Stimulated activated CD4-positive, alpha-beta T cell treated with anti-CD3 and anti-CD28 coated beads, Interleukin-12 subunit alpha, Interleukin-12 subunit beta, amount 100 ng/mL, for 24 hours (primary cell): ENCODE data around the gene ALMS1.
"Not testable (repeated sequence)": the region's sequence is repeated elsewhere in the genome, so short reads cannot be mapped to it uniquely, and the experiment has no call there.

Source experiments
- DNase-seq, 2 experiments: peaks; one replicate each; pipeline ENCODE4 v3.0.0-alpha.2; 2020; ENCODE audit warnings: low read depth in 2 of 2

Gene ALMS1

GRCh38 chr2:73402386-73403103, 16.9 kb downstream of the ALMS1 start:
- no peak for DNase-seq

- no peak for DNase-seq
These were observed 17.6 kb downstream of the ALMS1 start for GRCh38 chr2:73403237-73403636.

GRCh38 chr2:73404409-73404808, 18.8 kb downstream of the ALMS1 start:
- no peak for DNase-seq

- no peak for DNase-seq
These were observed 21.4 kb downstream of the ALMS1 start for GRCh38 chr2:73406996-73407395.

DNA sequence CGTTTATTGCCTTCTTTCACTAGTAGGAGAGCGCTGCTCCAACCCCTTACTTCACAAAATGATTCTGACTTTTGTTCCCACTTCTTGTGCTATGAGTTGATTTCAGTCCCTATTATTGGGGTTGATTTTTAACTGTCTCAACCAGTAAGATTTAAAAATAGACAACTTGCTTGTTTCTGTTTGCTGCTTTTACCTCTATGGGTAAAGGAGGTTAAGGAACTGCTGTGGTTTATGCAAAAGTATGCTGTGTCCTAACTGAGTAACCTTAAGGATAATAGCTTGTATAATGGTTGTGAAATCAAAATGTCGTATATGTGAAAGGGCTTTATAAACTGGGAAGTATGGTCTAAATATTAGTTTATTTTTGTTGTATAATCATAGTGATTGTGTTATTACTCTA, 22.6 kb downstream of the ALMS1 start:
- DNase-seq = no peak

- no peak for DNase-seq
These were observed 29.1 kb downstream of the ALMS1 start for GRCh38 chr2:73414696-73415095.

GRCh38 chr2:73415906-73416305, 30.3 kb downstream of the ALMS1 start:
- DNase-seq = no peak

DNA sequence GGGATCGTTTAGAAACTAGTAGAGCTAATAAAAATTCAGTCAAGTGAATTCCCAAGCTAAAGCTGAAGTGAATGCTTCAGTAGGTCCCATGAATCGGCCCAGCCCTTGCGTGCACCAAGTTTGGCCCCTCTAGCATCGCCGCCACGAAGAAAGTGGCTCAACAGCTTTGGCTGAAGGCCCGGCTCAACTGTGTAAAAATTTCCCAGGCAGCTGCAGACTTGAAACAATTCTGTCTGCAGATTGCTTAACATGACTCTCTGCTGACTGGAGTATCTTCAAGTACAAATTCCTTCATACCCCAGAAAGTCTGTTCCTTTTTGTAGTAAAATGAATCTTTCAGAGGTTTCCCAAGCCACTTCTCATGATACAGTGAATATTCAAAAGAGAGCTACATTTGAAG, 32.7 kb downstream of the ALMS1 start:
- no peak for DNase-seq

DNA sequence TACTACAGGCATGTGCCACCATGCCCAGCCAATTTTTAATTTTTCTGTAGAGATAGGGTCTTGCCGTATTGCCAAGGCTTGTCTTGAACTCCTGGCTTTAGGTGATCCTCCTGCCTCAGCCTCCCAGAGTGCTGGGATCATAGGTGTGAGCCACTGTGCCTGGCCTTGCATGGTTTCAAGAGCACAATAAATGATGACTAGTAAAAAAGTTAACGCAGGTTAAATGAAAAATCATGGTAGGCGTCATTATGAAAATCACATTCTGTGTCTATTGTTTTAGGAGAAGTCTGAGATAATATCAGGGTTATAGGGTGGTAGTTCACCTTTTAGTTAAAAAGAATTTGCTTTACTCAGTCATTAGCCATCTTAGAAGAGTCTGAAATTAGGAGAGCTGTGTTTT, 38.3 kb downstream of the ALMS1 start:
- DNase-seq = no peak

GRCh38 chr2:73426176-73426575, 40.5 kb downstream of the ALMS1 start:
- DNase-seq = no peak

GRCh38 chr2:73436019-73436418, 50.4 kb downstream of the ALMS1 start:
- no peak for DNase-seq

GRCh38 chr2:73444202-73444601, 58.6 kb downstream of the ALMS1 start:
- no peak for DNase-seq

GRCh38 chr2:73448856-73449255, 63.2 kb downstream of the ALMS1 start:
- DNase-seq = no peak

DNA sequence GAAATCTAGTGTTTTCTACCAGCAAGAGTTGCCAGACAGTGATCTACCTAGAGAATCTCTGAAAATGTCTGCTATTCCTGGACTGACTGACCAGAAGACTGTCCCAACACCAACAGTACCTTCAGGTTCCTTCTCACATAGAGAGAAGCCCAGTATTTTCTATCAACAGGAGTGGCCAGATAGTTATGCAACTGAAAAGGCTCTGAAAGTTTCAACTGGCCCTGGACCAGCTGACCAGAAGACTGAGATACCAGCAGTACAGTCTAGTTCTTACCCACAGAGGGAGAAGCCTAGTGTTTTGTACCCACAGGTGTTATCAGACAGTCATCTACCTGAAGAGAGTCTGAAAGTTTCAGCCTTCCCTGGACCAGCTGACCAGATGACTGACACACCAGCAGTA, 63.8 kb downstream of the ALMS1 start:
- no peak for DNase-seq

GRCh38 chr2:73451263-73451972, 65.8 kb downstream of the ALMS1 start:
- no peak for DNase-seq

GRCh38 chr2:73457982-73458381, 72.3 kb downstream of the ALMS1 start:
- DNase-seq = no peak

DNA sequence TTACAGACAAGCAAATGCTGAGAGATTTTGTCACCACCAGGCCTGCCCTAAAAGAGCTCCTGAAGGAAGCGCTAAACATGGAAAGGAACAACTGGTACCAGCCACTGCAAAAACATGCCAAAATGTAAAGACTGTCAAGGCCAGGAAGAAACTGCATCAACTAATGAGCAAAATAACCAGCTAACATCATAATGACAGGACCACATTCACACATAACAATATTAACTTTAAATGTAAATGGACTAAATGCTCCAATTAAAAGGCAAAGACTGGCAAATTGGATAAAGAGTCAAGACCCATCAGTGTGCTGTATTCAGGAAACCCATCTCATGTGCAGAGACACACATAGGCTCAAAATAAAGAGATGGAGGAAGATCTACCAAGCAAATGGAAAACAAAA, 76.8 kb downstream of the ALMS1 start:
- not testable (repeated sequence) for DNase-seq

GRCh38 chr2:73468376-73468775, 82.7 kb downstream of the ALMS1 start:
- DNase-seq = no peak

DNA sequence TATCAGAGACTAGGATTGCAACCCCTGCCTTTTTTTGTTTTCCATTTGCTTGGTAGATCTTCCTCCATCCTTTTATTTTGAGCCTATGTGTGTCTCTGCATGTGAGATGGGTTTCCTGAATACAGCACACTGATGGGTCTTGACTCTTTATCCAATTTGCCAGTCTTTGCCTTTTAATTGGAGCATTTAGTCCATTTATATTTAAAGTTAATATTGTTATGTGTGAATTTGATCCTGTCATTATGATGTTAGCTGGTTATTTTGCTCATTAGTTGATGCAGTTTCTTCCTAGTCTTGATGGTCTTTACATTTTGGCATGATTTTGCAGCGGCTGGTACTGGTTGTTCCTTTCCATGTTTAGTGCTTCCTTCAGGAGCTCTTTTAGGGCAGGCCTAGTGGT, 98.2 kb downstream of the ALMS1 start:
- DNase-seq = not testable (repeated sequence)

DNA sequence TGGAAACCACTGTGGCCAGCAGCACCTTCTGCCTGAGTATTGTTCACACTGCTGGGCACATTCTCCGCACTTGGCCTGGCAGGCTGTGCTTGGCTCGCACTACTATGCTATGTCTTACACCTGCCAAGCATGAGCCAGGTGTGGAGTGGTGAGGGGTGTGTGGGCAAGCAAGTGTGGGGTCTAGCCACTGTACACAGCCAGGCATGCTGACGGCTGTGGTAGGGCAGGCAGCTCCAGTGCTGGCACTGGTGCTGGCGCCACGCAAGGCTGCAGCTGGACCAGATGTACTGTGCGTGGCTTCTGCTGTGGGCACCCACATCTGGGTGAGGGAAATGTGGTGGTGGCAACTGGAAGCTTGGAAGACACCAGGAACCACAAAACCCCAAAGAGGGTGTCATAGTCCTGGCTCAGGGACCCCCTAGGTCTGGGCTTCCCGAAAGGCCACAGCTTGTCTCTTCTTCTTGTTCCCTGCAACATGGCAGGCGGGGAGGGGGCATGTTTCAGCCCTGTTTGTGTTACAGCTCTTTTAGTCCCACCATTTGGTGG, 101.5 kb downstream of the ALMS1 start:
- no peak for DNase-seq

DNA sequence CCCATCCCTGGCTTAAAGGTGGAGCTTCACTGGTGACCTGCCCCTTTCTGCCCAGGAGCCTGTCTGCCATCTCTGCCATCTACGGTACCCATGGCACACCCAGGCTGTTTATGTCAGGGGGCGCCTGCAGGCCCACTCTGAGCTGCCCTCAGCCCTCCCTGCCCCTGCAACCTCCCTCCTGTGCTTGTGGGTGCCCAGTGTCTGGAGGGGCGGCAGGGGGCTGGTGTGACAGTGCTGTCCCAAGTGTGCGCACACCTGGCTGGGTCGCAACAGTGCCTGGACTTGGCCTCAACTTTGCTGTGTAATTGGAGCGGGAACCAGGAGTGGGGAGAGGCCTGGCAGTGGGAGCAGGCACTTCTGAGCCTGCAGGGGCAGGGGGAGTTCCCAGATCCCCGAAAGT, 102.4 kb downstream of the ALMS1 start:
- DNase-seq = no peak

- DNase-seq = no peak
These were observed 103.4 kb downstream of the ALMS1 start for GRCh38 chr2:73489053-73489452.

DNA sequence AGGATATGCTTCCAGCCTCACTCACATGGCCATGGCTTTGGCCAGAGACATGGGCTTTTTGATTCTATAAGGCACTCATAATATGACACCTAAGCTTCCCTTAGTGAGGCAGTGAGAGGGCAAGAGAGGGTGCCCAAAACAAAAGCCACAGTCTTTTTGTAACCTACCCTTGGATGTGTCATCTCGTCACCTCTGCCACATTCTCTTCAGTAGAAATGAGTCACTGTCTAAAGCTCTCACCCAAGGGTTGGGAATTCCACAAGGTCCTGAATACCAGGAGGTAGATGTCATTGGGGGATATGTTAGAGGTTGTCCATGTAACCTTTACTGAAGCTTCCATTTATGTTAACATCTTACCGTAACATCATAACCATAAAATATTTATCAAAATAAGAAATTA, 108.4 kb downstream of the ALMS1 start:
- DNase-seq = no peak
